ENCODE measurements around the gene PZP.
"Not testable (repeated sequence)": the region's sequence is repeated elsewhere in the genome, so short reads cannot be mapped to it uniquely, and the experiment has no call there.

PZP gene

DNA sequence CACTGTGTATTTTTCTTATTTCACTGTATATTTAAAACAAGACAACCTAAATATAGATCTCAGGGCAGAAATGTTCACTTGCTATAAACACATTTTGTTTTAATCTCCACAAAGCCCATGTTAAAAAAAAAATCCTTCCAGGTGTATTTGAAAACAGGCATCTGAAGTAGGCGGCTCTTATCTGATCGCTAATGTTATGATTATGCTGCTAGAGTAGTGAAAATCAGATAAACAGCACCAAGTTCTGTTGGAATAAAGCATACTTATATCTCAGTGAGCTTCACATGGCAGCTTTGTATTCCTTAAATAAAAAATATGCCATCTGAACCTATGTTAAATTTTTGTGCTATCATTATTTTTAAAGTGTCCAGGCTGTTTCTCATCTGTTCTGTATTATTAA, 47.6 kb upstream of the PZP start:
- Histone ChIP-seq H4K20me1 (ENCODE audit: low read depth, low read length) (no peaks in the 10 kb centered on the region), H3K27me3 (ENCODE audit: low read length) (no peaks in the 10 kb centered on the region), H3K9me3 (ENCODE audit: insufficient read depth, low read length) (no peaks in the 10 kb centered on the region), H3K79me2 (ENCODE audit: insufficient read depth, low read length) (no peaks in the 10 kb centered on the region), H3K36me3 (ENCODE audit: low read length) (no peaks in the 10 kb centered on the region), H3K27ac (ENCODE audit: low read depth, low read length) (no peak overlapping the region), H3K9ac (ENCODE audit: low read length) (no peak overlapping the region), H3K4me3 (ENCODE audit: insufficient read depth, low read length, poor library complexity, severe bottlenecking) (no peak overlapping the region), H3K4me2 (ENCODE audit: low read depth, low read length, poor library complexity, severe bottlenecking) (no peak overlapping the region), H3K9me2 (replicated peaks; ENCODE audit: insufficient read depth, low read length) (no peaks in the 10 kb centered on the region), H2AFZ (ENCODE audit: low read depth, low read length, severe bottlenecking) (no peak overlapping the region), H3F3A (ENCODE audit: insufficient read depth) (no peaks in the 10 kb centered on the region)
- TF ChIP-seq, protein P1, sequence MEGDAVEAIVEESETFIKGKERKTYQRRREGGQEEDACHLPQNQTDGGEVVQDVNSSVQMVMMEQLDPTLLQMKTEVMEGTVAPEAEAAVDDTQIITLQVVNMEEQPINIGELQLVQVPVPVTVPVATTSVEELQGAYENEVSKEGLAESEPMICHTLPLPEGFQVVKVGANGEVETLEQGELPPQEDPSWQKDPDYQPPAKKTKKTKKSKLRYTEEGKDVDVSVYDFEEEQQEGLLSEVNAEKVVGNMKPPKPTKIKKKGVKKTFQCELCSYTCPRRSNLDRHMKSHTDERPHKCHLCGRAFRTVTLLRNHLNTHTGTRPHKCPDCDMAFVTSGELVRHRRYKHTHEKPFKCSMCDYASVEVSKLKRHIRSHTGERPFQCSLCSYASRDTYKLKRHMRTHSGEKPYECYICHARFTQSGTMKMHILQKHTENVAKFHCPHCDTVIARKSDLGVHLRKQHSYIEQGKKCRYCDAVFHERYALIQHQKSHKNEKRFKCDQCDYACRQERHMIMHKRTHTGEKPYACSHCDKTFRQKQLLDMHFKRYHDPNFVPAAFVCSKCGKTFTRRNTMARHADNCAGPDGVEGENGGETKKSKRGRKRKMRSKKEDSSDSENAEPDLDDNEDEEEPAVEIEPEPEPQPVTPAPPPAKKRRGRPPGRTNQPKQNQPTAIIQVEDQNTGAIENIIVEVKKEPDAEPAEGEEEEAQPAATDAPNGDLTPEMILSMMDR (IDR thresholded peaks at IDR 0.05; ENCODE audit: insufficient read depth, low read length, poor library complexity, severe bottlenecking), result no peak
- no peak for TF ChIP-seq EZH2phosphoT487 (conservative IDR thresholded peaks at IDR 0.05; ENCODE audit: low read length)

DNA sequence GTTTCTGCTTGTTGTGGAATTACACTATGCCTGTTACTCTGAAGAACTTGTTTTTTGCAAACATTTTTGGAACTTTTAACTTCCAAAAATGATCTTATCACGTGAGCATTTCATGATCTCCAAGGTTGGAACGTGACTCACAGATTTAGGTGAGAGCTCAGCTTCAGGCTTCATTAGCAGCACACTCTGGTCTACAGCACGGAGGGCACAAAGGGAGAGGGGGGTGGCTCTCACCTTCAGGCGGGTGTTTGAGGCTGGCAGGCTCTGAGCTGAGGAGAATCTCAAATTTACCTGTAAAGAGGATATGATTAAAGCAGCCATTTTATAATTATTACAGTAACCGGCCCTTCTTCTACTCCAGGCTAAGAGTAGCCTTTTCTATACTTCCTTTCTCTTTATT, 45.3 kb upstream of the PZP start:
- H3K36me3 ChIP-seq (ENCODE audit: low read length), result no peaks in the 10 kb centered on the region
- H3K27me3 ChIP-seq (ENCODE audit: low read length), result no peaks in the 10 kb centered on the region
- no peaks in the 10 kb centered on the region for H3K79me2 ChIP-seq (ENCODE audit: insufficient read depth, low read length)
- no peaks in the 10 kb centered on the region for H3F3A ChIP-seq (ENCODE audit: insufficient read depth)
- no peak overlapping the region for H2AFZ ChIP-seq (ENCODE audit: low read depth, low read length, severe bottlenecking)
- no peak for TF ChIP-seq EZH2phosphoT487 (conservative IDR thresholded peaks at IDR 0.05; ENCODE audit: low read length)
- TF ChIP-seq, protein P1 (IDR thresholded peaks at IDR 0.05; ENCODE audit: insufficient read depth, low read length, poor library complexity, severe bottlenecking), result no peak
- H3K9me3 ChIP-seq (ENCODE audit: insufficient read depth, low read length), result no peaks in the 10 kb centered on the region
- H3K4me3 ChIP-seq (ENCODE audit: insufficient read depth, low read length, poor library complexity, severe bottlenecking), result no peak overlapping the region
- no peak overlapping the region for H3K9ac ChIP-seq (ENCODE audit: low read length)
- H3K4me2 ChIP-seq (ENCODE audit: low read depth, low read length, poor library complexity, severe bottlenecking), result no peak overlapping the region
- H3K27ac ChIP-seq (ENCODE audit: low read depth, low read length), result no peak overlapping the region
- H3K9me2 ChIP-seq (replicated peaks; ENCODE audit: insufficient read depth, low read length), result no peaks in the 10 kb centered on the region
- H4K20me1 ChIP-seq (ENCODE audit: low read depth, low read length), result no peaks in the 10 kb centered on the region

DNA sequence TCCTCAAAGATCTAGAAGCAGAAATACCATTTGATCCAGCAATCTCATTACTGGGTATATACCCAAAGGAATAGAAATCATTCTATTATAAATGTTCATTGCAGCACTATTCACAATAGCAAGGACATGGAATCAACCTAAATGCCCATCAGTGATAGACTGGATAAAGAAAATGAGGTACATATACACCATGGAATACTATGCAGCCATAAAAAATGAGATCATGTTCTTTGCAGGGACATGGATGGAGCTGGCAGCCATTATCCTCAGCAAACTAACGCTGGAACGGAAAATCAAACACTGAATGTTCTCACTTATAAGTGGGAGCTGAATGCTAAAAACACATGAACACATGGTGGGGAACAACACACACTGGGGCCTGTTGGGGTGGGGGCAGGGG, 44.6 kb upstream of the PZP start:
- not testable (repeated sequence) for H3K36me3 ChIP-seq (ENCODE audit: low read length); H2AFZ ChIP-seq (ENCODE audit: low read depth, low read length, severe bottlenecking); H3K27me3 ChIP-seq (ENCODE audit: low read length); H4K20me1 ChIP-seq (ENCODE audit: low read depth, low read length); H3K9ac ChIP-seq (ENCODE audit: low read length); H3F3A ChIP-seq (ENCODE audit: insufficient read depth); H3K4me2 ChIP-seq (ENCODE audit: low read depth, low read length, poor library complexity, severe bottlenecking); H3K9me3 ChIP-seq (ENCODE audit: insufficient read depth, low read length); H3K9me2 ChIP-seq (replicated peaks; ENCODE audit: insufficient read depth, low read length); H3K79me2 ChIP-seq (ENCODE audit: insufficient read depth, low read length); H3K27ac ChIP-seq (ENCODE audit: low read depth, low read length); H3K4me3 ChIP-seq (ENCODE audit: insufficient read depth, low read length, poor library complexity, severe bottlenecking)

DNA sequence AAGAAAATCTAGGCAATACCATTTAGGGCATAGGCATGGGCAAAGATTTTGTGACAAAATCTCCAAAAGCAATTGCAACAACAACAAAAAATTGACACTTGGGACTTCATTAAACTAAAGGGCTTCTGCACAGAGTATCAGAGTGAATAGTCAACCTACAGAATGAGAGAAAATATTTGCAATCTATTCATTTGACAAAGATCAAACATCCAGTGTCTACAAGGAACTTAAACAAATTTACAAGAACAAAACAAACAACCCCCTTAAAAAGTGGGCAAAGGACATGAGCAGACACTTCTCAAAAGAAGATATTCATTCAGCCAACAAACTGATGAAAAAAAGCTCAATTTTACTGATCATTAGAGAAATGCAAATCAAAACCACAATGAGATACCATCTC, 44.1 kb upstream of the PZP start:
- H3K9me3 ChIP-seq (ENCODE audit: insufficient read depth, low read length), result no peaks in the 10 kb centered on the region
- TF ChIP-seq, protein P1 (IDR thresholded peaks at IDR 0.05; ENCODE audit: insufficient read depth, low read length, poor library complexity, severe bottlenecking), result no peak
- no peak for TF ChIP-seq EZH2phosphoT487 (conservative IDR thresholded peaks at IDR 0.05; ENCODE audit: low read length)
- H4K20me1 ChIP-seq (ENCODE audit: low read depth, low read length), result no peaks in the 10 kb centered on the region
- H3K4me2 ChIP-seq (ENCODE audit: low read depth, low read length, poor library complexity, severe bottlenecking), result no peak overlapping the region
- no peaks in the 10 kb centered on the region for H3K79me2 ChIP-seq (ENCODE audit: insufficient read depth, low read length)
- H3F3A ChIP-seq (ENCODE audit: insufficient read depth), result no peaks in the 10 kb centered on the region
- no peaks in the 10 kb centered on the region for H3K27me3 ChIP-seq (ENCODE audit: low read length)
- H3K9me2 ChIP-seq (replicated peaks; ENCODE audit: insufficient read depth, low read length), result no peaks in the 10 kb centered on the region
- no peak overlapping the region for H3K4me3 ChIP-seq (ENCODE audit: insufficient read depth, low read length, poor library complexity, severe bottlenecking)
- H3K27ac ChIP-seq (ENCODE audit: low read depth, low read length), result no peak overlapping the region
- no peak overlapping the region for H3K9ac ChIP-seq (ENCODE audit: low read length)
- H3K36me3 ChIP-seq (ENCODE audit: low read length), result no peaks in the 10 kb centered on the region
- H2AFZ ChIP-seq (ENCODE audit: low read depth, low read length, severe bottlenecking), result no peak overlapping the region
